Retinal pigment epithelial cell (primary cell): Measurements from ENCODE around the gene RAF1.
A peak's percentile ranks its signal among the peaks of the same experiment; 100 is the strongest.

Experiments used
- DNase-seq: peaks from one replicate; pipeline ENCODE4 v3.0.0-alpha.2; 2010; ENCODE audit warnings: low read depth
- H3K4me3 ChIP-seq: 2 replicates; pipeline ENCODE4 v1.5.1; 2011; ENCODE audit warnings: mild to moderate bottlenecking, low read length, control low read depth, moderate library complexity
- TF ChIP-seq, protein P1 (sequence below): conservative IDR thresholded peaks from 2 replicates; pipeline ENCODE4 v1.5.1; 2011; ENCODE audit warnings: low read depth, low read length, control low read depth, inconsistent platforms

Gene RAF1

GRCh38 chr3:12536423-12536822 lies 127.5 kb downstream of the RAF1 start:
- H3K4me3 ChIP-seq, result no peak overlapping the region

More at GRCh38 chr3:12536423-12536822, 127.5 kb downstream of the RAF1 start:
- no peak for DNase-seq
- TF ChIP-seq, protein P1, sequence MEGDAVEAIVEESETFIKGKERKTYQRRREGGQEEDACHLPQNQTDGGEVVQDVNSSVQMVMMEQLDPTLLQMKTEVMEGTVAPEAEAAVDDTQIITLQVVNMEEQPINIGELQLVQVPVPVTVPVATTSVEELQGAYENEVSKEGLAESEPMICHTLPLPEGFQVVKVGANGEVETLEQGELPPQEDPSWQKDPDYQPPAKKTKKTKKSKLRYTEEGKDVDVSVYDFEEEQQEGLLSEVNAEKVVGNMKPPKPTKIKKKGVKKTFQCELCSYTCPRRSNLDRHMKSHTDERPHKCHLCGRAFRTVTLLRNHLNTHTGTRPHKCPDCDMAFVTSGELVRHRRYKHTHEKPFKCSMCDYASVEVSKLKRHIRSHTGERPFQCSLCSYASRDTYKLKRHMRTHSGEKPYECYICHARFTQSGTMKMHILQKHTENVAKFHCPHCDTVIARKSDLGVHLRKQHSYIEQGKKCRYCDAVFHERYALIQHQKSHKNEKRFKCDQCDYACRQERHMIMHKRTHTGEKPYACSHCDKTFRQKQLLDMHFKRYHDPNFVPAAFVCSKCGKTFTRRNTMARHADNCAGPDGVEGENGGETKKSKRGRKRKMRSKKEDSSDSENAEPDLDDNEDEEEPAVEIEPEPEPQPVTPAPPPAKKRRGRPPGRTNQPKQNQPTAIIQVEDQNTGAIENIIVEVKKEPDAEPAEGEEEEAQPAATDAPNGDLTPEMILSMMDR, result peak; percentile 45
